ENCODE measurements around the gene SPDYE6.

GRCh38 chr7:102320181-102320580 lies 36.1 kb downstream of the SPDYE6 start:
- TF ChIP-seq, protein P1, sequence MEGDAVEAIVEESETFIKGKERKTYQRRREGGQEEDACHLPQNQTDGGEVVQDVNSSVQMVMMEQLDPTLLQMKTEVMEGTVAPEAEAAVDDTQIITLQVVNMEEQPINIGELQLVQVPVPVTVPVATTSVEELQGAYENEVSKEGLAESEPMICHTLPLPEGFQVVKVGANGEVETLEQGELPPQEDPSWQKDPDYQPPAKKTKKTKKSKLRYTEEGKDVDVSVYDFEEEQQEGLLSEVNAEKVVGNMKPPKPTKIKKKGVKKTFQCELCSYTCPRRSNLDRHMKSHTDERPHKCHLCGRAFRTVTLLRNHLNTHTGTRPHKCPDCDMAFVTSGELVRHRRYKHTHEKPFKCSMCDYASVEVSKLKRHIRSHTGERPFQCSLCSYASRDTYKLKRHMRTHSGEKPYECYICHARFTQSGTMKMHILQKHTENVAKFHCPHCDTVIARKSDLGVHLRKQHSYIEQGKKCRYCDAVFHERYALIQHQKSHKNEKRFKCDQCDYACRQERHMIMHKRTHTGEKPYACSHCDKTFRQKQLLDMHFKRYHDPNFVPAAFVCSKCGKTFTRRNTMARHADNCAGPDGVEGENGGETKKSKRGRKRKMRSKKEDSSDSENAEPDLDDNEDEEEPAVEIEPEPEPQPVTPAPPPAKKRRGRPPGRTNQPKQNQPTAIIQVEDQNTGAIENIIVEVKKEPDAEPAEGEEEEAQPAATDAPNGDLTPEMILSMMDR (IDR thresholded peaks at IDR 0.05) = no peak
- TF ChIP-seq POLR2AphosphoS5 (IDR thresholded peaks at IDR 0.05) (no peak), POLR2A (IDR thresholded peaks at IDR 0.05) (no peak)

Measured in breast epithelium (tissue), 3 donors.